NT2/D1 (cell line): ENCODE results near the gene RRBP1.

Source experiments
- DNase-seq: peaks from one replicate; pipeline ENCODE4 v3.0.0-alpha.2; 2011; ENCODE audit warnings: low read depth, low spot score
- H3K27me3 ChIP-seq: 2 replicates; pipeline ENCODE4 v1.6.0; 2011; ENCODE audit warnings: mild to moderate bottlenecking; ENCODE audit not compliant: insufficient read length, insufficient read depth
- H3K36me3 ChIP-seq: 2 replicates; pipeline ENCODE4 v1.6.1; 2011; ENCODE audit warnings: mild to moderate bottlenecking, low read length, mixed read lengths; ENCODE audit not compliant: insufficient read depth, insufficient read length
- H3K4me1 ChIP-seq: 2 replicates; pipeline ENCODE4 v1.5.1; 2011; ENCODE audit not compliant: insufficient read depth, insufficient read length
- H3K4me3 ChIP-seq: 2 replicates; pipeline ENCODE4 v1.5.1; 2011; ENCODE audit warnings: low read depth; ENCODE audit not compliant: insufficient read length
- H3K9ac ChIP-seq: 2 replicates; pipeline ENCODE4 v1.6.0; 2011; ENCODE audit warnings: low read depth; ENCODE audit not compliant: insufficient read length
- H3K9me3 ChIP-seq: 2 replicates; pipeline ENCODE4 v1.5.1; 2011; ENCODE audit warnings: mild to moderate bottlenecking, low read length; ENCODE audit not compliant: insufficient read depth
- SUZ12 ChIP-seq: IDR thresholded peaks from 2 replicates; pipeline ENCODE4 v1.6.1; 2011; ENCODE audit not compliant: insufficient read length, insufficient read depth; ENCODE audit errors: extremely low read depth
- YY1 ChIP-seq: IDR thresholded peaks from 2 replicates; pipeline ENCODE4 v1.6.1; 2011; ENCODE audit not compliant: insufficient read length, insufficient read depth
- ZNF274 ChIP-seq: IDR thresholded peaks from 2 replicates; pipeline ENCODE4 v1.6.1; 2011; ENCODE audit warnings: mild to moderate bottlenecking, low read depth, low read length

The RRBP1 gene, protein sequence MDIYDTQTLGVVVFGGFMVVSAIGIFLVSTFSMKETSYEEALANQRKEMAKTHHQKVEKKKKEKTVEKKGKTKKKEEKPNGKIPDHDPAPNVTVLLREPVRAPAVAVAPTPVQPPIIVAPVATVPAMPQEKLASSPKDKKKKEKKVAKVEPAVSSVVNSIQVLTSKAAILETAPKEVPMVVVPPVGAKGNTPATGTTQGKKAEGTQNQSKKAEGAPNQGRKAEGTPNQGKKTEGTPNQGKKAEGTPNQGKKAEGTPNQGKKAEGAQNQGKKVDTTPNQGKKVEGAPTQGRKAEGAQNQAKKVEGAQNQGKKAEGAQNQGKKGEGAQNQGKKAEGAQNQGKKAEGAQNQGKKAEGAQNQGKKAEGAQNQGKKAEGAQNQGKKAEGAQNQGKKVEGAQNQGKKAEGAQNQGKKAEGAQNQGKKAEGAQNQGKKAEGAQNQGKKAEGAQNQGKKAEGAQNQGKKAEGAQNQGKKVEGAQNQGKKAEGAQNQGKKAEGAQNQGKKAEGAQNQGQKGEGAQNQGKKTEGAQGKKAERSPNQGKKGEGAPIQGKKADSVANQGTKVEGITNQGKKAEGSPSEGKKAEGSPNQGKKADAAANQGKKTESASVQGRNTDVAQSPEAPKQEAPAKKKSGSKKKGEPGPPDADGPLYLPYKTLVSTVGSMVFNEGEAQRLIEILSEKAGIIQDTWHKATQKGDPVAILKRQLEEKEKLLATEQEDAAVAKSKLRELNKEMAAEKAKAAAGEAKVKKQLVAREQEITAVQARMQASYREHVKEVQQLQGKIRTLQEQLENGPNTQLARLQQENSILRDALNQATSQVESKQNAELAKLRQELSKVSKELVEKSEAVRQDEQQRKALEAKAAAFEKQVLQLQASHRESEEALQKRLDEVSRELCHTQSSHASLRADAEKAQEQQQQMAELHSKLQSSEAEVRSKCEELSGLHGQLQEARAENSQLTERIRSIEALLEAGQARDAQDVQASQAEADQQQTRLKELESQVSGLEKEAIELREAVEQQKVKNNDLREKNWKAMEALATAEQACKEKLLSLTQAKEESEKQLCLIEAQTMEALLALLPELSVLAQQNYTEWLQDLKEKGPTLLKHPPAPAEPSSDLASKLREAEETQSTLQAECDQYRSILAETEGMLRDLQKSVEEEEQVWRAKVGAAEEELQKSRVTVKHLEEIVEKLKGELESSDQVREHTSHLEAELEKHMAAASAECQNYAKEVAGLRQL (N-terminal part only)

DNA sequence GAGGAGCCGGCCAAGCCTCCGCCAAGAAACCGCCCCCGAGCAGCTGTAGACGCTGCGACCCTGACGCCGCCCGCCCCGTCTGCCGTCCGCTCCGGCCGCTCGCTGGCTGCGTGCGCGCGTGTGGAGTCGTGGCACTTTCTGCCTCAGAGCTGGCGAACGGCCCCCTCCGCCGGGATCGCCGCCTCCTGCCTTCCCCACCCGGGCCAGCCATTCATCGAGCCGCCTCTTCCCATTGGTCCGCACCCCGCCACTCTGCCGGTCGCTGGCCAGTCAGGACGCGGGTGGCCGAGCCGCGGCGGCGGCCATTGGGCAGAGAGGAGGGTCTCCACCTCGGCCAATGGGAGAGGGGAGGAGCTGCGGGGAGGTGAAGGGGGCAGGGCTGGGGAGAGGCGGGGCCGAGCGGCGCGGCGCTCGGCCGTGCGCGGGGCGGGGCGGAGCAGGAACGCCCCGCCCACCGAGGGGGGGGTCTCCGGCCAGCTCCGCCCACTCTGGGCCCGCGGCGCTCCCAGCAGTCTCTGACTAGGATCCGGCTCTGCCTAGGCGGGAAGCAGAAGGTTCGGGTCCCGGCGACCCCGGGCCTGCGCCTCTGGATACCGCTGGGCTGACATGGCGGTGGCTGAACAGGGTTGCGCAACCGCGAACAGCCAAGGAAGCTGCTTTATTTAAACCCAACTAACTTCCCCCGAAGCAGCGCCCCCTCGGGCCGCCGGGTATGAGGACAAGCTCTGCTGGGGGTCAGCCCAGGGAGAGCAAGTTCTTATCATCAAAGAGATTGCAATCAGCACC is at the start of gene RRBP1:
Gene RRBP1, minus strand, starts transcription at position 140 of the 786 bp plus-strand sequence. CDS start 21,735 bp downstream, outside the sequence.
- peak; percentile 93 for DNase-seq
- peak within 1 kb of the TSS; percentile 88 for H3K9ac ChIP-seq
- no peaks in the 10 kb centered on the region for H3K9me3 ChIP-seq
- peak within 1 kb of the TSS; percentile 75 for H3K4me3 ChIP-seq
- H3K36me3 ChIP-seq = peaks cover 32% of the 10 kb centered on the region
- peak; percentile 40 for TF ChIP-seq YY1
- TF ChIP-seq SUZ12 = no peak
- H3K4me1 ChIP-seq = peaks cover 9% of the 10 kb centered on the region
- H3K27me3 ChIP-seq = no peaks in the 10 kb centered on the region

DNA sequence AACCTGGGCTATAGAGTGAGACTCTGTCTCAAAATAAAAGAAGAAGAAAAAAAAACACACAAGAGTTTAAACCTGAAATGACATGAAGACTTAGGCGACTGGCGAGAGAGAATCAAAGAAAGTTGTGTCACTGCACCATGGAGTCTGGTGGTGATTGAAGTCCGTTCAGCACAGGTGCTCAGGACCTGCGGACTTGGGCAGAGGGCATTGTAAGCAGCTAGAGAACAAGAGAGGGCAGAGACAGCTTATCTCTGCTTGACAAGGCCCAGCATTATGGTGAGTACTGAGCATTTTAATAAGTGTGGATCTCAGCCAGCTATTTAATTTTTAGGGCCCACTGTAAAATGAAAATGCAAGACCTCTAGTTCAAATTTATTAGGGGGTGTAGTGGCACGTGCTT is 49.2 kb upstream of the RRBP1 start:
- H3K9ac ChIP-seq = no peak overlapping the region
- peaks cover 3% of the 10 kb centered on the region; the same call in 1 of the 2 replicates for H3K9me3 ChIP-seq
- DNase-seq = no peak
- no peaks in the 10 kb centered on the region for H3K36me3 ChIP-seq
- peaks cover 3% of the 10 kb centered on the region for H3K4me1 ChIP-seq
- no peaks in the 10 kb centered on the region for H3K27me3 ChIP-seq
- TF ChIP-seq ZNF274 = no peak
- TF ChIP-seq YY1 = no peak
- TF ChIP-seq SUZ12 = no peak
- no peak overlapping the region for H3K4me3 ChIP-seq

DNA sequence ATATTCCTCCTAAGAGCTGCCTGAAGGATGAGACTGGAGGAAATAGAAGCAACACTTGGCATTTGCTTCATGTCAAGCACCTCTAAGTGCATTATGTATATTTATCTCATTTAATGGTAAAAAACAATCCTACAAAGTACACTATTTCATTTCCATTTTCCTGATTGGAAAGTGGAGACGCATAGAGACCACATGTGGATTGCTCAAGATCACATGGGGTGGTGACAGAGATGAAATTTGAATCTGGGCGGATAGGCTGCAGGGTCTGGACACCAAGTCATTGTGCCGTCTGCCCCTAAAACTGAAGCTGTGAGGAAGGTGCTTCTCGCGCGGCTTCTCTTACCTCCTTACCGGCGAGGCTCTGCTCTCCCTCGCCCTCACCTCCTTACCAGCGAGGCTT is 48.0 kb upstream of the RRBP1 start:
- no peaks in the 10 kb centered on the region for H3K9me3 ChIP-seq
- H3K4me3 ChIP-seq = no peak overlapping the region
- no peak overlapping the region for H3K9ac ChIP-seq
- no peaks in the 10 kb centered on the region for H3K36me3 ChIP-seq
- no peak for TF ChIP-seq SUZ12
- TF ChIP-seq ZNF274 = no peak
- no peak for TF ChIP-seq YY1
- no peaks in the 10 kb centered on the region for H3K4me1 ChIP-seq
- H3K27me3 ChIP-seq = no peaks in the 10 kb centered on the region
- no peak for DNase-seq

DNA sequence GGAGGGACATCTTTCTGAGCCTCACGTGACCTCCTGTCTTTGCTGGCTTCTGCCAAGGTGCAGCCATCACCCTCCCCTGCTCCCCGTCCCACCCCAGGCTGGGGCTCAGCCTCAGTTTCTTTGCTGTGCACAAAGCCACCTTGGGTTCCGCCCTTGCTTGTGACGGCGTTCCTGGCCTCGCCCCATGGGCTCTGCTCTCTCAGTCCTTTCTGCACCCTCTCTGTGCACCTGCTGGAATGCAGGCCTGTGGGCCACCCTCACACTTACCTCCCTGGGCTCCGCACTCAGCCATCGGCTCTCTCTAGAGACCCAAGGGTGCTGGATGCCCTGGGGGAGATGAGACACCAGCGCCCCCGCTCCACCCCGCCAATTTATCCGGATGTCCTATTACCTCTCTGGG is 46.0 kb upstream of the RRBP1 start:
- Histone ChIP-seq H3K27me3 (no peaks in the 10 kb centered on the region), H3K9ac (no peak overlapping the region), H3K4me3 (no peak overlapping the region), H3K36me3 (no peaks in the 10 kb centered on the region), H3K4me1 (no peaks in the 10 kb centered on the region), H3K9me3 (no peaks in the 10 kb centered on the region)
- no peak for DNase-seq
- TF ChIP-seq YY1 = no peak
- no peak for TF ChIP-seq ZNF274
- TF ChIP-seq SUZ12 = no peak

DNA sequence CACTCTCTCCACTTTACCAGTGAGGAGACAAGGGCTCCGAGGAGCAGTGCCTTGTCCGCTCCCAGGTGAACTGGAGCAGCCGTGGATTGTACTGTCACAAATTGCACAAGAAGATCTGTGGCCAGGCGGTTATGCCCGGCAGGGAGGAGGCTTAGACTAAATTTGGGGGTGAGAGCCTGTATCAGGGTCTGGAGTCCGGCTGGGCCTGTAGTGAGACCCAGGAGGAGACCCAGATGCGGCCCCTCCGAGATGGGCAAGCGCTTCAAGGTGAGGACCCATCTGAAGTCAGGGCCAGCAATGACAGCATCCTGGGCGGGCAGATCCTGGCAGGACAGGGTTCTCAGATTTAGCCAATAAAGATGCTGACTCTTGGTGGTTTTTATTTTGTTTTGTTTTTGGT is 45.3 kb upstream of the RRBP1 start:
- no peak for DNase-seq
- Histone ChIP-seq H3K27me3 (no peaks in the 10 kb centered on the region), H3K9ac (no peak overlapping the region), H3K36me3 (no peaks in the 10 kb centered on the region), H3K4me1 (no peaks in the 10 kb centered on the region), H3K9me3 (no peaks in the 10 kb centered on the region), H3K4me3 (no peak overlapping the region)
- TF ChIP-seq SUZ12 (no peak), ZNF274 (no peak), YY1 (no peak)

DNA sequence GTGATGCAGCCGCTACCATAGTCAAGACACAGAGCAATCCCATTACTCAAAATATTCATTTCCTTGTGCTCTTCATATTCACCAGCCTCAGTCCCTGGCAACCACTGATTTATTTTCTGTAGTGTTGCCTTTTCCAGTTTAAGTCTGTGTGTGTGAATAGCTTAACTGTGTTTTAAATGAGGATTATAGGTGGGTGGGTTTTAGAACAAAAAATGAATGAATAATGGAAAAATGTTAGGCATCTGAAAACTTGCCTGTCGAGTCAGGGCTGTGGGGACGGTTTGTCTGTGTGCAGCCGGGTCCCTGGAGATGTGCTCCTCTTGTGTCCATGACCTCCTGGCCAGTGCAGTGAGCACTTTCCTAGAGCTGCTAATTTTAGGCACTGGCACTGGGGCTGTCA is 44.9 kb upstream of the RRBP1 start:
- TF ChIP-seq SUZ12 (no peak), ZNF274 (no peak), YY1 (no peak)
- DNase-seq = no peak
- H3K9ac ChIP-seq = no peak overlapping the region
- no peaks in the 10 kb centered on the region for H3K36me3 ChIP-seq
- H3K4me3 ChIP-seq = no peak overlapping the region
- H3K9me3 ChIP-seq = no peaks in the 10 kb centered on the region
- H3K27me3 ChIP-seq = no peaks in the 10 kb centered on the region
- no peaks in the 10 kb centered on the region for H3K4me1 ChIP-seq
